Type B pancreatic cell (in vitro differentiated cells): Measurements from ENCODE around the gene FOXF1. TPM values are rescaled to one million over a fixed set of nuclear protein-coding genes. Genes with fewer than 3 reads are reported as not detected.

Source experiments
- DNase-seq: peaks from one replicate; pipeline ENCODE4 v3.0.0; 2021; ENCODE audit warnings: mixed read lengths; ENCODE audit not compliant: unreplicated experiment; ENCODE audit errors: extremely low spot score
- H3K27ac Mint-ChIP-seq: 2 replicates; pipeline ENCODE4 v1.8.0; 2021; ENCODE audit warnings: mild to moderate bottlenecking, mixed read lengths
- H3K27me3 Mint-ChIP-seq: 2 replicates; pipeline ENCODE4 v1.8.0; 2021; ENCODE audit warnings: mixed read lengths
- H3K36me3 Mint-ChIP-seq: 2 replicates; pipeline ENCODE4 v1.8.0; 2021; ENCODE audit warnings: mixed read lengths
- H3K4me1 Mint-ChIP-seq: one replicate; pipeline ENCODE4 v1.8.0; 2021; ENCODE audit warnings: mixed read lengths; ENCODE audit not compliant: unreplicated experiment
- H3K4me3 Mint-ChIP-seq: 2 replicates; pipeline ENCODE4 v1.8.0; 2021; ENCODE audit warnings: mild to moderate bottlenecking, mixed read lengths
- H3K9me3 Mint-ChIP-seq: 2 replicates; pipeline ENCODE4 v1.8.0; 2021; ENCODE audit warnings: mixed read lengths
- CTCF ChIP-seq: fragments of 200-600 bp; sonication (generic); conservative IDR thresholded peaks from 2 replicates; pipeline ENCODE4 v1.5.0; 2021; ENCODE audit warnings: antibody characterized with exemption, mild to moderate bottlenecking
- total RNA-seq: library from RNA; stranded (reverse); gene quantifications from 2 replicates; pipeline ENCODE4 v1.2.1, GENCODE V29; 2021; ENCODE audit warnings: low replicate concordance

Gene FOXF1
- total RNA-seq, 1 donor from 2014 or later, result 3.4 TPM

GRCh38 chr16:86549076-86549892, 39.0 kb downstream of the FOXF1 start:
- TF ChIP-seq CTCF, result no peak
- Mint-ChIP-seq H3K9me3 (no peaks in the 10 kb centered on the region), H3K27ac (no peak overlapping the region), H3K4me3 (no peak overlapping the region), H3K4me1 (peaks cover 16% of the 10 kb centered on the region), H3K27me3 (peaks cover 4% of the 10 kb centered on the region), H3K36me3 (peaks cover 6% of the 10 kb centered on the region)
- DNase-seq, result no peak

- Mint-ChIP-seq H3K27ac (no peak overlapping the region), H3K9me3 (no peaks in the 10 kb centered on the region), H3K4me3 (no peak overlapping the region), H3K4me1 (peaks cover 17% of the 10 kb centered on the region), H3K36me3 (peaks cover 4% of the 10 kb centered on the region), H3K27me3 (peaks cover 4% of the 10 kb centered on the region)
- no peak for DNase-seq
- no peak for TF ChIP-seq CTCF
Measured at GRCh38 chr16:86549893-86550190, 39.5 kb downstream of the FOXF1 start.

- peaks cover 17% of the 10 kb centered on the region for H3K4me1 Mint-ChIP-seq
- no peak overlapping the region for H3K27ac Mint-ChIP-seq
- no peaks in the 10 kb centered on the region for H3K36me3 Mint-ChIP-seq
- TF ChIP-seq CTCF, result no peak
- peaks cover 4% of the 10 kb centered on the region for H3K27me3 Mint-ChIP-seq
- no peaks in the 10 kb centered on the region for H3K9me3 Mint-ChIP-seq
- no peak for DNase-seq
- H3K4me3 Mint-ChIP-seq, result no peak overlapping the region
Measured at GRCh38 chr16:86550281-86550680, 40.0 kb downstream of the FOXF1 start.

- peaks cover 10% of the 10 kb centered on the region for H3K27me3 Mint-ChIP-seq
- DNase-seq, result no peak
- H3K4me1 Mint-ChIP-seq, result peaks cover 17% of the 10 kb centered on the region
- H3K9me3 Mint-ChIP-seq, result no peaks in the 10 kb centered on the region
- H3K4me3 Mint-ChIP-seq, result no peak overlapping the region
- no peak overlapping the region for H3K27ac Mint-ChIP-seq
- no peaks in the 10 kb centered on the region for H3K36me3 Mint-ChIP-seq
- no peak for TF ChIP-seq CTCF
Measured at GRCh38 chr16:86553356-86553755, 43.0 kb downstream of the FOXF1 start.

- Mint-ChIP-seq H3K4me3 (peak overlapping the region; percentile 87), H3K9me3 (no peaks in the 10 kb centered on the region), H3K27me3 (peaks cover 10% of the 10 kb centered on the region), H3K27ac (peak overlapping the region; percentile 89), H3K4me1 (peaks cover 17% of the 10 kb centered on the region), H3K36me3 (no peaks in the 10 kb centered on the region)
- no peak for DNase-seq
- no peak for TF ChIP-seq CTCF
Measured at GRCh38 chr16:86554599-86554916, 44.2 kb downstream of the FOXF1 start.
